ENCODE data around the gene ALK. TPM values are rescaled to one million over a fixed set of nuclear protein-coding genes. Genes with fewer than 3 reads are reported as not detected.

Gene ALK
- total RNA-seq, 2 donors from 2014 or later, result 0.06 to 0.25 TPM

GRCh38 chr2:29532436-29532835 lies 388.9 kb downstream of the ALK start:
- ATAC-seq (no peak), DNase-seq (no peak)
- intact Hi-C loops (cut with DNase I, micrococcal nuclease), result no loop called here

- ATAC-seq, result no peak
- DNase-seq, result no peak
- intact Hi-C loops (cut with DNase I, micrococcal nuclease), result no loop called here
These were observed 389.8 kb downstream of the ALK start for GRCh38 chr2:29531626-29532025.

- no peak for DNase-seq
- intact Hi-C loops (cut with DNase I, micrococcal nuclease), result no loop called here
- no peak for ATAC-seq
These were observed 391.1 kb downstream of the ALK start for GRCh38 chr2:29530281-29530680.

- intact Hi-C loops (cut with DNase I, micrococcal nuclease), result no loop called here
- ATAC-seq, result no peak
- DNase-seq, result peak; percentile 27 to 42
These were observed 392.4 kb downstream of the ALK start for GRCh38 chr2:29528891-29529520.

DNA sequence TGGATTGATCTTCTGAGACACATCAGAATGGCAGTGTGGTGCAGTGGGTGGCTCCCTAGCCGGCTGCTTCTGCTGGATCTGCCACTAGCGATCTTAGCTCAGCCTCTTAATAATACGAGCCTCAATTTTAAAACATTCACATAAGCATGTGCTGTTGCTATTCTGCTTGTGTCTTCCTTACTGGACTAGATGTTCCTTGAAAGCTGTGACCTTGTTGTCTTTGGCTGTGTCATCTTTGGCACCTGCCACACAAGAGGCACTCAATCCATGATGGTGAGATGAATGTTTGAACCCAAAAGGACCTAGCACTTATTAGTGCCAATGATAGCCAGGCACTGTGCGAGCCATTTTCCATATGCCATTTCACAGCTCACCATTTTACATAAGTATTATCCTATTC lies 393.0 kb downstream of the ALK start:
- DNase-seq, result no peak
- intact Hi-C loops (cut with DNase I, micrococcal nuclease), result no loop called here
- ATAC-seq, result no peak

GRCh38 chr2:29527947-29528346 lies 393.4 kb downstream of the ALK start:
- no peak for ATAC-seq
- DNase-seq, result no peak
- intact Hi-C loops (cut with DNase I, micrococcal nuclease), result no loop called here

- intact Hi-C loops (cut with DNase I, micrococcal nuclease), result no loop called here
- DNase-seq (no peak), ATAC-seq (no peak)
These were observed 394.5 kb downstream of the ALK start for GRCh38 chr2:29526587-29527586.

DNA sequence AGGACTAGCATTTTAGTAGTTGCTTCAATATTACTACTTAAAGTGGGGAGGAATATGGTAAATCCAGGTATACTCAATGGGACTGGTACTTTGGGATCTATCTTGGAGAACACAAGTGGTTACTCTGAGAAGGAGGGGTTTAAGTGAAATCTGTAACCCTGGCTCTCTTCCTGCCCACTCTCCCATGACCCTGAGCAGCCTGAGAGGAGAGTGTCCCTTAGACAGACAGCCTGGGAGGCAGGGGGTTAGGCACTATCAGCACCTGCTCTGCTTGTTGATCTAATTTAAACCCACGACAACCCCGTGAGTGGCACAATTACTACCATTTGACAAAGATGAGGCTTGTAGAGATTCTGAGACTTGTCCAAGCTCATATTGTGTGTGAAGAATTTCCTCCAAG lies 395.5 kb downstream of the ALK start:
- no peak for ATAC-seq
- intact Hi-C loops (cut with DNase I, micrococcal nuclease), result no loop called here
- DNase-seq, result no peak

- ATAC-seq (no peak), DNase-seq (no peak)
- intact Hi-C loops (cut with DNase I, micrococcal nuclease), result no loop called here
These were observed 396.7 kb downstream of the ALK start for GRCh38 chr2:29524652-29525051.

DNA sequence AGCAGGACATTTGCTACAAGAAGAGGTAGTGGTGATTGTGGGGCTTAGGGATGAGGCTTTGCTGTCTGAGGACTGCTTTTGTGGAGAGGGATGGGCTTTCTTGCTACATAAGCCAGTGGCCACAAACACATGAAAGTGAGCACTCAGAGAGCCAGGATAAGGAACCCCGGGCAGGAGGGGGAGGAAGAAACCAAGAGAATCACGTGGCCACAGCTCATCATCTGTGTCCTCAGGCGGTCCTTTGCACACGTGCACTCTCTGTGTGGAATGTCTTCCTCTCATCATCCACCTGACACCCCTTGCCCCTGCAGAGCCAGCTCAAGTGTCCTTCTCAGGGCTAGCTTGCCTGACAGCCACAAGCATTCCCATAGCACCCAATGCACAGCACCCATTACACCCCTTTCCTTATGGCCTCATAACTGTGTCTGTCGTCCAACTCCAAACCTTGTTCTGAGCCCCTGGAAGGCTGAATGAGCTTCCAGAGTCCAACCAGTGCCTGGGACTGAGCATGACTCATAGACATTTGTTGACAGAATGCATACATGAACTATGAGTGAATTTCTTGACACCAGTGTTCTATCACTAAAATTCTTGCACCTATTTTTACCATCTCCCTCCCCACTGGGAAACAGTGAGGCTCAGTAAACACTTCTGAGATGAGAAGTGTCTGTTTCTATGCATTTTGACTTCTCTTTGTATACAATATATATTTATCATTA lies 398.3 kb downstream of the ALK start:
- intact Hi-C loops (cut with DNase I, micrococcal nuclease), result no loop called here
- ATAC-seq, result no peak
- DNase-seq, result no peak

- no peak for DNase-seq
- intact Hi-C loops (cut with DNase I, micrococcal nuclease), result no loop called here
- ATAC-seq, result no peak
These were observed 401.4 kb downstream of the ALK start for GRCh38 chr2:29520001-29520400.

DNA sequence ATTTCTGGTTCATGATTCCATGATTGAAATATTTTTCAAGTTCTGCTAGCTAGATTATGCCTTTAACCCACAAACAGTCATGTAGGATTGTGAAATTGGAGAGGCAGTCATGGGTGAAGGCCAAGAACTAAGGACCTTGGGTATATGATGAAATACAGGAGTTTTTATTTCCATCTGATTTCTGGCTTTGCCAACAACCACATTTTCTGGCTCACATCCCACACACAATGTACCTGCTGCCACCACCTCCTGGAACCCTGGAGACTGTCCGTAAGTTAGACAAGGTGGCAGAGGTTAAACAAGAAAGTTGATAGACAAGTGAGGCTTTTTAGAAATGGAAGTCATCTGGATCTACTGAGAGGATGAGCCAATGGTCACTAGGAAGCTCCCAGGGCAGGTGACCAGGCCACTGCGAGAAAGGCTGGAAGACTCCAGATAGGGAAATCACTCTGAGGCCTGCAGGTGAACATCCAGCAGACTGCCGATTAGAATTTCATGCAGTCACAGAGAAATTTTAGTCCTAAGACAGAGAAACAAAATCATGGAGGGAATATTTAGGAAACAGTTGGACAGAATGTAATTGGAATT lies 402.0 kb downstream of the ALK start:
- intact Hi-C loops (cut with DNase I, micrococcal nuclease), result no loop called here
- DNase-seq (no peak), ATAC-seq (no peak)

GRCh38 chr2:29518646-29519337 lies 402.6 kb downstream of the ALK start:
- DNase-seq, result no peak
- ATAC-seq, result no peak
- intact Hi-C loops (cut with DNase I, micrococcal nuclease), result no loop called here

DNA sequence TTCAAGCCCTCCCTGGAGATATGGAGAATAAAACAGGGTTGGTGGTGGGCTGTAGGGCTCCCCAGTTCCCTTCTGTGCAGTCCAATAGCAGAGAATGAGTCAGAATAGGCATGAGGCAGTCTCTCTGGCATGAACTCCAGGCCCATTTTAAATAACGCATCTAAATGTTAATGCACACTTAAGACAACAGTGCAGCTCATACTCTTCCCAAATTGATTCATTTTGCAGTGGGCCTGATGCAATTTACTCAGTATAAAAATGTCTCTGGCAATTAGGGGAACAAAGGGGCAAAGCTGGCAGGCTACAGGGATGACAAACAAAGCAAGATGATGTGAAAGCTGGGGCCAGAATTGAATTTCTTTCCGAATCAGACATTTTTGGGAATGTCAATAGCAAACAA lies 403.4 kb downstream of the ALK start:
- intact Hi-C loops (cut with DNase I, micrococcal nuclease), result no loop called here
- no peak for ATAC-seq
- no peak for DNase-seq

DNA sequence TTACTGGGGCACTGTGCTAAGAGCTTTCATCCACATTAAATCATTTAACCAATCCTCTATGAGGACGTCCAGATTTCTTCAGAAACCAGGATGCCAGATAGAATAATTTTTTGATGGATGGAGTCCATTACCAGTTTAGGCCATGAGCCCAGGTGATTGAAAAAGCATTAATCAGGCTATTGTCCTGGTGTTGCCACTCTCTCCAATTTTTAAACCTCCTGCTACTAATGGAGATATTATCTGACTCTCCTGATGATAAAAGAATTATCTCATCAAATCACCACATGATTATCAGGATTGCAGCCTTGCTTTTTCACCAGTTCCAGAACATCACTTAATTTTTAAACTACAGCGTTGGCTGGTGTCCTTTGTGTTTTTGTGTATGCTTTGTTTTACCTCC lies 404.0 kb downstream of the ALK start:
- intact Hi-C loops (cut with DNase I, micrococcal nuclease), result no loop called here

GRCh38 chr2:29516767-29517166 lies 404.6 kb downstream of the ALK start:
- ATAC-seq (no peak), DNase-seq (no peak)
- intact Hi-C loops (cut with DNase I, micrococcal nuclease), result no loop called here

More for the DNA sequence above, 404.0 kb downstream of the ALK start:
- DNase-seq (no peak), ATAC-seq (no peak)

DNA sequence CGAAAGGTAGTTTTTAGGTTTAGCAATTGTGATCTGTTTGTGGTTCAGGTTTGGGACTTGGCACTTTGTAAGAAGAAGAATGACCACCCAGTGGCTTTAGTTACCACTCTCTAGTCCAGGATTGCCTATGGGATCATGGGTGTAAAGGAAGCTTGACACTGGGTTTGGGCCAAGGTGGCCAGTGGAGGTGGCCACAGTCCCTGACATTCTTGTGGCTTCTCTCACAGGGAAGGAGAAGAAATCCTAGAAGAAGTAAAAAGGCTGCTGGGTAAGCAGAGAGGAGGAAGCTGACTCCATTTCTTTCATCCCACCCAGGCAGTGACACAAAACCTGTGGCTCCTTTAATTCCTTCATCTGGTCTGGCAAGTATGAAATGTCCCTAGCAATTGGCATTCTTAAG lies 411.5 kb downstream of the ALK start:
- DNase-seq (no peak), ATAC-seq (no peak)
- intact Hi-C loops (cut with DNase I, micrococcal nuclease), result no loop called here

- DNase-seq (no peak), ATAC-seq (no peak)
- intact Hi-C loops (cut with DNase I, micrococcal nuclease), result no loop called here
These were observed 412.0 kb downstream of the ALK start for GRCh38 chr2:29509397-29509796.

- intact Hi-C loops (cut with DNase I, micrococcal nuclease), result no loop called here
- DNase-seq, result no peak
- ATAC-seq, result no peak
These were observed 416.6 kb downstream of the ALK start for GRCh38 chr2:29504746-29505145.

Data from left colon (tissue), 2 donors.